B cell (primary cell): ENCODE results near the gene DDX39B. TPM values are rescaled to one million over a fixed set of nuclear protein-coding genes. Genes with fewer than 3 reads are reported as not detected.
"Not testable (repeated sequence)": the region's sequence is repeated elsewhere in the genome, so short reads cannot be mapped to it uniquely, and the experiment has no call there.

Source experiments
- ATAC-seq: fragments of 200-7000 bp; cut with Tn5 transposase; one replicate; pipeline ENCODE4 v1.10.0; 2021; ENCODE audit warnings: low read depth, mild to moderate bottlenecking, moderate number of reproducible peaks, moderate library complexity
- CTCF ChIA-PET: fragments of 350-600 bp; sonication (Branson Sonifier 250); formaldehyde crosslinking; loops from one replicate; lab custom pipeline; 2021; ENCODE audit warnings: antibody characterized with exemption, inconsistent platforms; lab: Charles Lee
- POLR2A ChIA-PET: fragments of 350-600 bp; sonication (Branson Sonifier 250); formaldehyde crosslinking; loops from one replicate; lab custom pipeline; 2021; ENCODE audit warnings: antibody characterized with exemption; lab: Charles Lee
- DNase-seq: peaks from one replicate; pipeline ENCODE4 v3.0.0; 2013
- H2AFZ ChIP-seq: 2 replicates; pipeline ENCODE4 v1.6.1; 2012; ENCODE audit warnings: mild to moderate bottlenecking, low read depth, low read length; ENCODE audit not compliant: insufficient read depth, poor library complexity, severe bottlenecking
- H3K27ac ChIP-seq, 2 donors: 1 replicate in 1 of 2; 2 replicates in 1 of 2; pipeline ENCODE4 v1.5.1; 2012 to 2013; ENCODE audit warnings: low read length in 2 of 2, mild to moderate bottlenecking in 2 of 2, moderate library complexity in 1 of 2
- H3K27me3 ChIP-seq, 4 experiments: fragments of 200-600 bp in 1 of 4; sonication (generic) in 1 of 4; replicated peaks in 1 of 4; 1 replicate in 2 of 4; 2 replicates in 2 of 4; pipeline versions ENCODE4 v1.6.1 to v1.7.0; 2013 to 2016; ENCODE audit warnings: low read length in 3 of 4, mild to moderate bottlenecking in 2 of 4, mixed read lengths in 1 of 4, moderate library complexity in 1 of 4; ENCODE audit not compliant: insufficient read depth in 4 of 4, control insufficient read depth in 3 of 4; ENCODE audit errors: control extremely low read depth in 1 of 4
- H3K36me3 ChIP-seq, 2 experiments: replicated peaks in 1 of 2; 1 replicate in 1 of 2; 2 replicates in 1 of 2; pipeline versions ENCODE4 v1.6.1 to v1.7.1; 2013; ENCODE audit warnings: low read length in 1 of 2; ENCODE audit not compliant: insufficient read depth in 2 of 2, control insufficient read depth in 1 of 2; ENCODE audit errors: control extremely low read depth in 1 of 2, extremely low read depth in 1 of 2
- H3K4me1 ChIP-seq, 2 donors: fragments of 200-600 bp in 1 of 2; sonication (generic) in 1 of 2; 1 replicate in 1 of 2; 2 replicates in 1 of 2; pipeline versions ENCODE4 v1.5.1 to v1.6.1; 2013 to 2017; ENCODE audit warnings: low read length in 2 of 2; ENCODE audit not compliant: control insufficient read depth in 2 of 2, insufficient read depth in 2 of 2
- H3K4me2 ChIP-seq: replicated peaks from 2 replicates; pipeline ENCODE3; 2012; ENCODE audit warnings: mild to moderate bottlenecking, low read depth, low read length; ENCODE audit not compliant: poor library complexity, severe bottlenecking
- H3K4me3 ChIP-seq, 5 experiments: fragments of 200-600 bp in 1 of 5; sonication (generic) in 1 of 5; 1 replicate in 3 of 5; 2 replicates in 2 of 5; pipeline versions ENCODE4 v1.5.1 to v1.7.0; 2011 to 2016; ENCODE audit warnings: low read length in 4 of 5, mild to moderate bottlenecking in 4 of 5, low read depth in 2 of 5, control low read depth in 1 of 5, moderate library complexity in 1 of 5; ENCODE audit not compliant: insufficient read depth in 1 of 5; ENCODE audit errors: control extremely low read depth in 1 of 5, extremely low read depth in 1 of 5
- H3K79me2 ChIP-seq: fragments of 200-600 bp; sonication (generic); one replicate; pipeline ENCODE4 v1.6.0; 2016; ENCODE audit warnings: low read length; ENCODE audit not compliant: control insufficient read depth, insufficient read depth
- H3K9ac ChIP-seq: fragments of 200-600 bp; sonication (generic); 2 replicates; pipeline ENCODE4 v1.6.1; 2017; ENCODE audit warnings: mild to moderate bottlenecking, low read length, moderate library complexity
- H3K9me3 ChIP-seq, 3 donors: one replicate each; pipeline versions ENCODE4 v1.6.1 to v1.7.1; 2013; ENCODE audit warnings: low read length in 2 of 3; ENCODE audit not compliant: control insufficient read depth in 2 of 3, insufficient read depth in 1 of 3; ENCODE audit errors: control extremely low read depth in 1 of 3
- H4K20me1 ChIP-seq: 2 replicates; pipeline ENCODE4 v1.6.0; 2012; ENCODE audit warnings: mild to moderate bottlenecking, low read length; ENCODE audit not compliant: insufficient read depth, control insufficient read depth, poor library complexity, severe bottlenecking
- H3K27ac Mint-ChIP-seq: one replicate; pipeline ENCODE4 v1.8.0; 2021; ENCODE audit warnings: mixed read lengths
- H3K27me3 Mint-ChIP-seq: one replicate; pipeline ENCODE4 v1.8.0; 2021; ENCODE audit warnings: mixed read lengths
- H3K4me1 Mint-ChIP-seq: one replicate; pipeline ENCODE4 v1.8.0; 2021; ENCODE audit warnings: mixed read lengths
- H3K4me3 Mint-ChIP-seq: one replicate; pipeline ENCODE4 v1.8.0; 2021; ENCODE audit warnings: mixed read lengths
- H3K9me3 Mint-ChIP-seq: one replicate; pipeline ENCODE4 v1.8.0; 2022; ENCODE audit warnings: mixed read lengths; ENCODE audit not compliant: insufficient read depth
- CTCF ChIP-seq: fragments of 200-600 bp; IDR thresholded peaks from one replicate; pipeline ENCODE4 v1.8.0; 2022; ENCODE audit warnings: antibody characterized with exemption, mild to moderate bottlenecking
- EZH2 ChIP-seq: IDR thresholded peaks from 2 replicates; pipeline ENCODE4 v1.6.1; 2012; ENCODE audit warnings: borderline replicate concordance, low read depth, mild to moderate bottlenecking, moderate library complexity, low read length; ENCODE audit not compliant: insufficient read depth, poor library complexity, severe bottlenecking
- WGBS: methylation state at CpG from one replicate; pipeline ENCODE4 v1.1.5; 2013; ENCODE audit warnings: missing lambda C conversion rate; ENCODE audit not compliant: insufficient coverage; 5-methylcytosine and 5-hydroxymethylcytosine counted together
- intact Hi-C: fragments of 100-400 bp; cut with micrococcal nuclease; formaldehyde crosslinking; loops from one replicate; pipeline ENCODE4 v1.10.0; 2022
- polyA plus RNA-seq: library from polyadenylated mRNA; depleted of rRNA; stranded (reverse); fragments of >200 nt; gene quantifications from 2 replicates; pipeline ENCODE4 v1.2.3, GENCODE V29; 2012
- total RNA-seq, 2 donors: library from RNA; stranded (reverse); fragments of 120-200 nt in 1 of 2; gene quantifications; 1 replicate in 1 of 2; 2 replicates in 1 of 2; pipeline versions ENCODE4 v1.2.3 to v1.2.4, GENCODE V29; 2013 to 2022

The DDX39B gene
- total and polyA plus RNA-seq, 2 donors (not counting 1 experiment from before 2014, with no cell fraction given), result 576 to 838 TPM

GRCh38 chr6:31556307-31556706 lies 14.5 kb upstream of the DDX39B start:
- H3K4me1 Mint-ChIP-seq, result peaks cover 68% of the 10 kb centered on the region
- H3K27me3 ChIP-seq, result no peaks in the 10 kb centered on the region
- no peak for DNase-seq
- intact Hi-C loops, result no loop called here
- peaks cover 0 to 3% of the 10 kb centered on the region in 2 experiments for H3K36me3 ChIP-seq
- no peak overlapping the region for H3K4me3 Mint-ChIP-seq
- H3K4me1 ChIP-seq, result peaks cover 58 to 64% of the 10 kb centered on the region in 2 donors
- H2AFZ ChIP-seq, result no peak overlapping the region
- CTCF ChIA-PET, result interaction anchor here (29.4 kb wide), 1 partner anchor 34 kb away, joined by 2241 read pairs; the partner anchor contains the start of genes LST1, LTB, NCR3 and TNF
- no peak overlapping the region for H3K27ac Mint-ChIP-seq
- H3K9ac ChIP-seq, result no peak overlapping the region
- no peaks in the 10 kb centered on the region for H3K9me3 Mint-ChIP-seq
- POLR2A ChIA-PET, result interaction anchor here (0.6 to 42.6 kb wide), 3 partner anchors 9 to 175 kb away, joined by 3 to 1450 read pairs (median 4); partner anchors contain the start of genes LST1, LTA, LTB and NCR3
- peaks cover 20% of the 10 kb centered on the region for H4K20me1 ChIP-seq
- no CpG with 5 or more reads among the region's 3 CpGs for WGBS
- no peak for ATAC-seq
- no peaks in the 10 kb centered on the region for H3K9me3 ChIP-seq
- peak overlapping the region; percentile 35 for H3K4me2 ChIP-seq
- H3K27me3 Mint-ChIP-seq, result no peaks in the 10 kb centered on the region
- H3K27ac ChIP-seq, result no peak overlapping the region
- no peak overlapping the region for H3K4me3 ChIP-seq
- H3K79me2 ChIP-seq, result peaks cover 51% of the 10 kb centered on the region
- TF ChIP-seq EZH2 (no peak), CTCF (no peak)

GRCh38 chr6:31551371-31551770 lies 9.6 kb upstream of the DDX39B start:
- Mint-ChIP-seq H3K4me1 (peaks cover 51% of the 10 kb centered on the region), H3K4me3 (peak overlapping the region; percentile 71), H3K27ac (peak overlapping the region; percentile 89)
- not testable (repeated sequence) for H3K27ac ChIP-seq, H3K9ac ChIP-seq, H3K9me3 Mint-ChIP-seq, H3K27me3 ChIP-seq, H3K9me3 ChIP-seq, H3K36me3 ChIP-seq, H2AFZ ChIP-seq, H4K20me1 ChIP-seq, H3K27me3 Mint-ChIP-seq
- POLR2A ChIA-PET, result interaction anchor here (1.0 to 42.6 kb wide), 4 partner anchors 9 to 101 kb away, joined by 3 to 1450 read pairs (median 4); partner anchors contain the start of genes BAG6, DDX39B, LST1 and LTA
- Histone ChIP-seq H3K4me1 (peaks cover 29 to 51% of the 10 kb centered on the region in 2 donors), H3K79me2 (peaks cover 55% of the 10 kb centered on the region), H3K4me2 (peak overlapping the region; percentile 48), H3K4me3 (peak overlapping the region in 2 of 5 experiments; percentile 8 to 12)
- WGBS, result 17% methylated on average over 2 of the region's 5 CpGs
- ATAC-seq (peak; percentile 13), DNase-seq (peak; percentile 86)
- TF ChIP-seq CTCF, result peak; percentile 78
- intact Hi-C loops, result loop anchor here (1.0 kb wide), 3 partner anchors 9 to 47 kb away; no protein-coding TSS in a partner anchor
- CTCF ChIA-PET, result interaction anchor here (0.6 to 29.4 kb wide), 39 partner anchors 9 to 401 kb away, joined by 3 to 2241 read pairs (median 4); partner anchors contain the start of genes AIF1, BAG6, C6orf47 and DDX39B
